ENCODE measurements around the gene ID2. TPM values are rescaled to one million over a fixed set of nuclear protein-coding genes. Genes with fewer than 3 reads are reported as not detected.

ID2 gene
- total RNA-seq, 1 experiment from 2014 or later: 293 TPM

DNA sequence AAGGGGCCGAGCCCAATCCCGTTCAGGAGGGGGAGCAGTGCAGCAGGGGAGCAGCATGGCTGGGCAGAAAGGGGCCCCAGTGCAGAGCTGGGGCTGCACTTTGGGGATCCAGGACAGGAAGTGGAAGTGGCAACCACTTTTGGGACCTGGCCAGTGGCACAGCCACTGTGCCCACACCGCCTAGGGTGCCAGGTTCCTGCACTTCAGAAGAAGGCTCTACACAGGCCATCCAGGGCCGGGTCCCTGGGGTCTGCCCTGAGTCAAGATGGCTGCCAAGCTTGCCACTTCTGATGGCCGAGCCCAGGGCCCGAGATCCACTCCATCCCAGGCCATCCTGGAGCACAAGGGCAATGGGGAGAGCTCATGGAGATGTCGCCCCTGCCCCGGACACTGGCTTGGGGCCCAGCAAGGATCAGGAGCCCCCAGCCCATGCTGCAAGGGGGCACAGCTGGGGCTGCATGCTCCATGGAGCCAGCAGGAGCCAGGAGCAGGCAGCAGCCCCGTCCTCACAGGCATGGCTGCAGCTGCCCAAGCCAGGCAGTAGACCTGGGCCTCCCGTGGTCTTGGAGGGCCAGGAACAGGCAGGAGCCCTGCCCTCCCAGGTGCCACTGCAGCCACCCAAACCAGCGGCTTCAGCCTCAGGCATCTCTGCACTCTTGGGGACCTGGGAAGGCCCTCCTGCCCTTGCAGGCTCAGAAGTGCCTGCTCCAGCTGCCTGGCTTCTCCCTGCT, 35.0 kb upstream of the ID2 start:
- in situ Hi-C loops (cut with HindIII; ENCODE audit: low sequenced_read_pairs): no loop called here
- DNase-seq (ENCODE audit: low spot score): no peak

DNA sequence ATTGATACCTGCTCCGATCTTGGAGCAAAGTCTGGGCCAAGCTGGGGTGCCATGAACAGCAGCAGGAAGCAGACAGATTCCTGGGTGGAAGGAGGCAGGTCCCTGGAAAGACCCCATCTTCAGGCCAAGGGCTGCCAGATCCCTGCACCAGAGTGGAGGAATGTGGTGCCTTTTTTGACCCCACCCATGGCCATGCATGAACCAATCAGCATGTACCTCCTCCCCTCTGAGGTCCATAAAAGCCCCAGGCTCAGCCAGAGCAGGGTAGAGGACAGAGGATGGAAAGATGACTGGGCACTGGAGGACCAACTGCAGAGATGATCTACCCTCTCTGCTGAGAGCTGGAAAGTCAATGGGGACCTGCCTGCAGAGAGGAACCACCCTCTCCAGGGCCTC, 34.4 kb upstream of the ID2 start:
- in situ Hi-C loops (cut with HindIII; ENCODE audit: low sequenced_read_pairs): no loop called here
- DNase-seq (ENCODE audit: low spot score): no peak

DNA sequence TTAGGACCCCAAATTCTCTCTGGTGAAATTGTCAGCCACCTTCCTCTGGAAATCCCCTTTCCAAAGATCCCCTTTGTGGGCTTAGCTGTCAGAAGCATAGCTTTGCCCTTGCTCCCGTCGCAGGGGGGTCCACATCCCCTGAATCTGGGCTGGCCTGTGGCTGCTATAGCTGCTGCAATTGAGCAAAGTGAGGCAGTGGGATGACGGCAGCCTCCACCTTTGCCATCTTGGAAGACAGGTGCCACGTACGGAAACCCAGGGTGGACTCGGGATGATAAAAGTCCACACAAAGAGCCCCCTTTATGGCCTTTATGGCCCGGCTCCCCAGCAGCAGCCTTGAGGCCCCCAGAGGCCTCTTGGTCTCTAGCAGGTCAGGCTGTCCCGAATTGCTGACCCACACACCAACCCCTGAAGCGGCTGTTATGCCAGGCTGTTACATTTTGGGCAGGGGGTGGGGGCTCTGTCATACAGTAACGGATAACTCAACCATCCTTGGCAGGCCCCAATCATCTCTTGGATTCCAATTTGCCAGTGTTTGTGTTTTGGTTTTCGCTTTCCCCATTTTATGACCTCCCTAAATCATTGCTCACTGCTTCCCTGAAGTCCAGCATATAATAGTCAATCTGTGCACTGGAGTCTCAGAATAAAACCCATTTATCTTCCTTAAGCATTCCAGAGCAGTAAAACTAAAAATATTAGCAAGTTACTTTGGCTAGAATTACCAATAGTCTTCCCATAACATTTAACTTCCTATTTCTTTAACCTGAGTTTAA, 33.2 kb upstream of the ID2 start:
- DNase-seq (ENCODE audit: low spot score): no peak
- in situ Hi-C loops (cut with HindIII; ENCODE audit: low sequenced_read_pairs): no loop called here

DNA sequence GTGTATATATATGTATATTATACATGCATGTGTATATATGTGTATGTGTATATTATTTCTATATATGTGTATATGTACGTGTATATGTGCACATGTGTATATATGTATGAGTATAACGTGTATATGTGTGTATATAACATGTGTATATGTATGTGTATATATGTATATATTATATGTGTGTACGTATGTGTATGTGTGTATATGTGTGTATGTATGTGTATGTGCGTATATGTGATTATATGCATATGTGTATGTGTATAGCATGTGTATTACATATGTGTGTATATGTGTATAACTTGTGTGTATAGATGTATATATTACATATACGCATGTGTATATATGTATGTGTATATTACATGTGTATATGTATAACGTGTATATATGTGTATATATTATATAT, 32.1 kb upstream of the ID2 start:
- in situ Hi-C loops (cut with HindIII; ENCODE audit: low sequenced_read_pairs): no loop called here

DNA sequence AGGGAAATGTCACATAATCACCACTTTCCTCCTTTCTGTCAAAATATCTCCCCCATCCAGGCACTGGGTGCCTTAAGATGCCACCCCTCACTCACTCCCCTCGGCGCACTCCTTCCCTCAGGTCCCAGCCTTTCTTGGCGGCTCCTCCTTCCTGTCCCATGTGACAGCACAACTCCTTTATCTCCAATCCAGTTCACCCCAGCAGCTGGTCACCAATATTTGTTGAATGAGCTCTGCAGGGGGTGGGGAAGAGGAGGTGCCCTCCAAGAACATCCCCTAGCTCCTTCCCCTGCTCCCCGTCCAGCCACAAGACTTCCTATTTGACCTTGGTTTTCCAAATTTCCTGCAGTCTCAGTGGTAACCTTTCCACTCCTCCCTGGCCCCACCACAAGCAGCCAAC, 31.6 kb upstream of the ID2 start:
- no peak for DNase-seq (ENCODE audit: low spot score)
- in situ Hi-C loops (cut with HindIII; ENCODE audit: low sequenced_read_pairs): no loop called here

More for the DNA sequence above, 32.1 kb upstream of the ID2 start:
- no peak for DNase-seq (ENCODE audit: low spot score)

DNA sequence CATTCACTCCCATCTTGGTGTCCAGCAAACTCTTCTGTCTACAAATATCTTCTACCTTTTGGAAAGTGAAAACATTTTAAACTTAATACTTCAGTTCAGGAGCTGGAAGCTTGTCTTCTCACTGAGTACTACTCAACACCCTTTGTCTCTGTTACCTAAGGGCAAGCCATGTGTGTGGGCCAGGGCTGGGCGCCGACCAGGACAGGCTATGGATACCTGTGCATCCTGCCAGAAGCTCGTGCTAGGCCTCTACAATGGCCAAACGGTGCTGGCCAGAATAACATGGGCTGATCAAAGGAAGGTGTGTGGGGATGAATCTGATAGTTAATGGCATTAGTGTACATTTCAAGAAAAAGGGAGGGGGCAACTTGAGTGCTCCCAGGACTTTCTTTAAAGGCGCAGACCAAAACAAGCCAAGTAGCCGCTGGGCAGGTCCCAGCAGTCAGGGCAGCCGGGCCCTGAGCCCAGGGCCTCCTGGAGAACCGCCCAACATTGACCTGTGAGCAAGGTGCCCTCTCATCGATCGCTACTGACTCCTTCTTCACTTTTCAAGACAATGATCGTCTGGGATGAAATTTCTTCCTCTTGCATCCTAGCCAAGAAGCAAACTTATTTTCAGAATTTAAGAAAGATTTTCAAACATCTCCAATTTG, 29.0 kb upstream of the ID2 start:
- DNase-seq (ENCODE audit: low spot score): no peak
- in situ Hi-C loops (cut with HindIII; ENCODE audit: low sequenced_read_pairs): no loop called here

DNA sequence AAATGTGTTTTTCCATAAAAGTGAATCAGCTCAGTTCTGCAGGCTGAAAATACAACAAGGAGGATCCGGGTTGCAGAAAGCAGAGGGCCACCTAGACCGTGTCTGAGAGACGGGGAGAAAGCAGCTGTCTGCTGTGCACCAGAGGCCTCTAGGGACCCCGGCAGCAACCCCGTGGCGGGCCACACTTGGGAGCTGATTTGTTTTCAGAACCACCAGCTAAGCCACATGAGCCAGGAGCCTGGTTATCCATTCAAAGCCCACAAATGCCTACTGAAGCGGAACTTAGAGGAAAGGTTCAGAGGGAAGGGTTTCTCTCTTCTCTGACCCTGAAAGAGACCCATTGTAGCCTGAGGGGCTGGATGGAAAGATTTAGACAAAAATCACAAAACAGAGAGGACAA, 28.4 kb upstream of the ID2 start:
- no peak for DNase-seq (ENCODE audit: low spot score)
- in situ Hi-C loops (cut with HindIII; ENCODE audit: low sequenced_read_pairs): no loop called here

DNA sequence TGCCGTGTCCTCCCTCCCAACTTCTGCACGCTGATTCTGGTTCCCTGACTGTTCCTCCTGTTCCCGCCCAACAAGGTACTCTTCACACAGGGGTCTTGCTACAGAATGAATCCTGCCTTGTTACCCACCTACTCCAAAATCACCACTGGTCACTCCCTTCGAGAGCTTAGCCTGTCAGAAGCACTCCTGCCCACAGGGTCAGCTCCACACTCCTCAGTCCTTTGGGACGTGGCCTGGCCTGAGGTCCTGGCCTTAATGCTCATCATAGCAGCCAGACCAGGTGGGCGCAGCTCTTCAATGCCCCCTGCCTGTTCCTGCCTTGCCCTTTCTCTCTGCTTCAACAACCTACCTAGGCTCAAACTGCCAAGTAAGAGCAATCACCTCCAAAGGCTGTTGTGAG, 27.8 kb upstream of the ID2 start:
- in situ Hi-C loops (cut with HindIII; ENCODE audit: low sequenced_read_pairs): no loop called here

DNA sequence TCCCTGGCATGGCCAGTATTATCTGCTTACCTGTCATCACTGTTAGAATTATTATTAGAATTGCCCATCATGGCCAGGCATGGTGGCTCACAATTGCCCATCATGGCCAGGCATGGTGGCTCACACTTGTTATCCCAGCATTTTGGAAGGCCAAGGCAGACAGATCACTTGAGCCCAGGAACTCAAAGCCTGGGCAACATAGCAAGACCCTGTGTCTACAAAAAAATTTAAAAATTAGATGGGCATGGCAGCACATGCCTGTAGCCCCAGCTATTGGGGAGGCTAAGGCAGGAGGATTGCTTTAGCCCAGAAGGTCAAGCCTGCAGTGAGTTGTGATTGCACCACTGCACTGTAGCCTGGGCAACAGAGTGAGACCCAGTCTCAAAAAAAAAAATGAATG, 27.4 kb upstream of the ID2 start:
- no peak for DNase-seq (ENCODE audit: low spot score)
- in situ Hi-C loops (cut with HindIII; ENCODE audit: low sequenced_read_pairs): no loop called here

More for the DNA sequence above, 27.8 kb upstream of the ID2 start:
- no peak for DNase-seq (ENCODE audit: low spot score)

DNA sequence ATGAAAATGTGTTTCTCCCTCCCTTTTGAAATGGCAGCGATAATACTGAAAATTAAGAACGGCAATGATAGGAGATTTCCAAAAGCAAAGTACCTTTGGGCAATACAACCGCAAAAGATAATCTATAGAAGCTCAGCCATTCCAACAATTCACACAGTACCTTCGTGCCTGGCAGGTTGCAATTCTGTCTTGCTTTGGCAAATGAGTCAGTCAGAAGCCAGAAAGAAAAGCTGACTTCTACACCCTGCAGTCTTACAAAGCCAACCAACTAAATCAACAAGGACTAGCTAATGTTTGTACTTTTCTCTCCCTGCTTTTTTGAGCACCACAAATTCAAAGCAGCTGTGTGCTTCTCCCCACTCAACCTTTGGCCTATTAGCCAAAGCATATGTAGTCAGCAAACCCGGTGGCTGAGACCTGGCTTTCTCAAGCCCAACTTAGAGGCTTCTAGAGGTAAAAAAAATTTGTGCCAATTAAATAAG, 25.7 kb upstream of the ID2 start:
- DNase-seq (ENCODE audit: low spot score): no peak
- in situ Hi-C loops (cut with HindIII; ENCODE audit: low sequenced_read_pairs): no loop called here

DNA sequence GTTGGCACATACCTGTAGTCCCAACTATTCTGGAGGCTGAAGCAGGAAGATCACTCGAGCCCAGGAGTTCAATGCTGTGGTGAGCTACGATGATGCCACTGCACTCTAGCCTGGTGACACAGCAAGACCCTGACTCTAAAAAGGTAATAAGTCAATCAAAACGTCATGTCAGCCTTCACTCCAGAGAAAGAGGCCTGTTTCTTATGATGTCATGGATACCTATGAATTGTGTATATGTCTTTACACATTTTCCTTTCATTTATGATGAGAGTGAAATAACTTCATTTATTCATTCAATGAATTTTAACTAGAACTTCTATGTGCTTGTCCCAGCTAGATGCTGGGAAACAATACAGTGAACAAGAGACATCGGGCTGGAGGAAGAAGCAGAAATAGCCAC, 25.0 kb upstream of the ID2 start:
- no peak for DNase-seq (ENCODE audit: low spot score)
- in situ Hi-C loops (cut with HindIII; ENCODE audit: low sequenced_read_pairs): no loop called here

DNA sequence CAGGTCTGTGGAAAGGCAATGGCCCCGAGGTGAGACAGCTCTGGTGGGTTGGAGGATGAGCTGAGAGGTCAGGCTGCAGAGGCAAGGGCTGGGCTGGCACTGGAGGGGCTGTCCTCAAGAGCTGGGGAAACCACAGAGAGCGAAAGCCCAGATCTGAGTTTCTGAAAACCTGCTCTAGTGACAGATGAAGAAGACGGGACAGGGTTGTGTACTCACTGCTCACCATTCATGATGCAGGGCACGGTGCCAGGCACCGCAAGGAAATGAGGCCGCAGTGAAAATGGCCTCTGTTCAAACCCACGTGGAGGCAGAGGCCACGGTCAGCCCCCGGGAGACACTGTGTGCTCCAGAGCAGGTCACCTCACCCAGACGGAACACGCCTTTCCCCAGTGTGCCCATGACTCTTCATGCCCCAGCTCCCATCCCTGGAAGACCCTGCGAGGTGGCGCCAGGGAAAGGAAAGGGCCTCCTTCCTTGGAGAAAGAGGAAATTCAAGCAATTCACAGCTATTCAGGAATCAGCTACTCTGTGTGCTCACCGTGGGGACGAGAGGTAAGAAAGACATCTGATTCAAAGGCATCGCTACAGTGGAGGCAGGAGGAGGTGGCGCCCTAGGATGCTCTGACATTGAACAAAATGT, 24.3 kb upstream of the ID2 start:
- DNase-seq (ENCODE audit: low spot score): no peak
- in situ Hi-C loops (cut with HindIII; ENCODE audit: low sequenced_read_pairs): no loop called here

DNA sequence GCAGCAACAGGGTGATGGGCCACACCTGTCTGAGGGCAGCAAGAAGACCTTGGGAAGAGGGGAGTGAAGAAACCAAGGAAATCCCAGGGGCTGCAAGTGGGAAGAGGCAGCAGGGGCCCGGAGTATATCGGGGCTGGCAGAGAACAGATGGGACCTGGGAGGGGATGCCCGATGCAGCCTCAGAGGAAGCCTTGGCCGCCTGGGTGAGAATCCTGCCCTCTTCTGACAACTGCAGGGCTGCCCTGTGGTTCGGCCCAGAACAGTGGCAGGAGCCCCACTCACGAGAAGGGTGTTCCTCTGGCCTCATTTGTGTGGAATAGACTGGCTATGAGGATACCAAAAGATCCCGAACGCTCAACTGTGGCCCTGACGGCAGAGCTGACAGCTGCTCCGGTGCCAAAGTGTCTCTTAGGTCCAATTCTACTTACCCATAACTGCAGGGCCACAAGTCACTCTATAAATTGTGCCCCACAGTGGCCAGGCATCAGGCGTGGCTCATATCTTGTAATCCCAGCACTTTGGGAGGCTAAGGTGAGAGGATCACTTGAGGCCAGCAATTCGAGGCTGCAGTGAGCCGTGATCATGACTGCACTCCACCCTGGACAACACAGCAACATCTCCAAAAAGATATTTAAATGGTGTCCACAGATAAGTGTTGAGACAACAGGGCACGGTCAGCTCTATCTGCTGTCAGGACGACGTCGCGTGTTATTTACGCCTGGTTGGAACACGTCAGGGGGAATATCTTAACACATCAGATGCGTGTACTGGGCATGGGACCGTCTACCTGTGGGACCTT, 23.6 kb upstream of the ID2 start:
- DNase-seq (ENCODE audit: low spot score): no peak
- in situ Hi-C loops (cut with HindIII; ENCODE audit: low sequenced_read_pairs): no loop called here

DNA sequence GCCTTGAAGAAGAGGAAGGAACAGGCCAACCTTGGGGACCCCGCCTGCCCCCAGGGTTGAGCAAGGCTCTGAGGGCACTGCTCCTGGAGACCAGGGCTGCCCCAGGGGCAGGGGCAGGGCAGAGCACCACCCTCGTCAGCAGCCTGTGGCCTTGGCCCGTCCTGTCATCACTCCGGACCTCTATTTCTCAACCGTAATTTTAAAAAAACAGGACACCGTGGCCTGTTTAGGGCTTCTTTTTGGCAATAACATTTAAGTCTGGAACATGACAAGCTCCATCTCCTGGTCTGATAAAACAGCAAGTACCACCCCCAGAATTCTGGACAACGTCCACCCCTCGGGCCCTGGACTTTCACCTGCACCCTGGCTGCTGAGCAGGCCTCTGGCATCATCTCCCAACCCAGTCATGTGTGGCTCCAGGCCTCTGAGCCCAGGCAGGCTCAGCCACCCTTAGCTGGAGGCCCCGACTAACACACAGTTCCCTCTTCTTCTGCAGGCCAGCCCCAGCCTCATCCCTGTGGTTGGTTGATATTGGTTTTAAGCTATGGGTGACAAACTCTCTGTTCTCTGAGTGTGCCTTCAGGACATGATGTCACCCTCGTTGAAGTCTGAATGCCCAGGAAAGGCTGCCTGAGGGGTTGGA, 22.6 kb upstream of the ID2 start:
- in situ Hi-C loops (cut with HindIII; ENCODE audit: low sequenced_read_pairs): no loop called here
- DNase-seq (ENCODE audit: low spot score): no peak

DNA sequence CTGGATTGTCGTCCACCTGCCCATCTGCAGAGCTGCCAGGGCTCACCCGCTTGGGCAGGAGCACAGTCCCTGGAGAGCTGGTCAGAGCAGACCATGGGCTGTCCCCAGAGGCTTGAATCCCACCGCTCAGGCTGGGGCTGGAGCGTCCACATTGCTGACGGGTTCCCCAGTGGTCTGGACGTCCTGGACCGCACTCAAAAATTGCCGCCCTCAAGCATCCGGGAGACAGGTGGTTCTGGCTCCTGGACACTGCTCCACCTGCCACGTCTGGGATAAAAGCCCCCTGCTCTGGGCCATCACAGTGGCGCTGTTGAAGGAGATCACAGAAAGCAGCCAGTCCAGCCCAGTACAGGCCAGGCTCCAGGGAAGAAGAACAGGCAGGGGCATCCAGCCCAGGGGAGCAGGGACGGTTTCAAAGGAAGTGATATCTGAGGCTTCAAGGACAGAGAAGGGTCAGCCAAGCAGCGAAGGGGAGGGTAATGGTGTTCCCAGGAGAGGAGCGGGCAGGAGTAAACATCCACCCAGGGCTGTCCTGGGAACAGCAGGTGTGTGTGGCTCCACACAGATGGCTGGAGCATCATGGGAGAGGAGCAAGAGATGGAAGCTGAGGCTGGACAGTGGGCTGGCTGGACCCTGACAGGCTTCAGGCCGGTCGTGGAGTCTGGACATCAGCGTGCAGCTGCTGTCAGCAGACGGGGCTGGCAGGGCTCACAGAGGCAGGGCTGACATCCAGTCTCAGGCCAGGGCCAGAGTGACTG, 21.9 kb upstream of the ID2 start:
- DNase-seq (ENCODE audit: low spot score): no peak
- in situ Hi-C loops (cut with HindIII; ENCODE audit: low sequenced_read_pairs): no loop called here

DNA sequence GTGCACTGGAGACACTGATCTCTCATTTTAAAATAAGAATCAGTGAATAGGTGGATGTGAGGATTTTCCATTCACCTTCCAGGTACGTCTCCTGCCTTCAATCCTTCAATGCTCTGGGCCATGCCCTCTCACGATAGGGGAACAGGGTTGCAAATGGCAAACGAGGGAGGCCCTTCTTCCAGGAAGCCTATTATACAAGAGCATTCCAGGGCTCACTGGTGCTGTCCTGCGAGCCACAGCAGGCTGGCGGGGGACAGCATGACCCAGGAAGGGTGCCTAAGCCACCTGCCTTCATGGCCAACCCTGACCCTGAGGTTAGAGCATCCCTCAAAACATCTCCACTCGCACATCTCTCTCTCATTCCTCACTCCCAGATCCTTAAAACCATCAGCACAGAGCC, 20.6 kb upstream of the ID2 start:
- no peak for DNase-seq (ENCODE audit: low spot score)
- in situ Hi-C loops (cut with HindIII; ENCODE audit: low sequenced_read_pairs): no loop called here

DNA sequence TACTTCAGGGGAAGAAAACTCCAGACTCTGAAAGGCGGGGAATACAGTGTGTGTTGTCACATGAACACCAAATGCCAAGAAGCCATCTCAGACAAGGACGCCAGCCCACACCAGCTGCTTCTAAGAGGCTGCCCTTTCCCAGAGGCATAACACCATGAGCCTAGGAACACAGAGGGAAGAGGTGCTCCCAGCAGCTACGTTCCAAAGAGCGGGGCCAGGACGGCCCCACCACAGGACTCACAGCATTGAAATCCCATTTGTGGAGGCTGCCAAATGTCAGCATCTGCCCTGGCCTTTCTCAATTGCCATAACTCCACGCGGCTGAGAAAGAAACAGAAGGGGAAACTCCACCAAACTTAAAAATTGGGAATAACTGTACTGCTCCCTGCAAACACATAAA, 20.1 kb upstream of the ID2 start:
- no peak for DNase-seq (ENCODE audit: low spot score)
- in situ Hi-C loops (cut with HindIII; ENCODE audit: low sequenced_read_pairs): no loop called here

Data from G401 (cell line).